Panc1 (cell line): ENCODE data around the gene KDM2B. TPM values are rescaled to one million over a fixed set of nuclear protein-coding genes. Genes with fewer than 3 reads are reported as not detected.

ENCODE experiments used
- ATAC-seq: fragments of 200-7000 bp; cut with Tn5 transposase; 2 replicates; pipeline ENCODE4 v1.9.1; 2020; ENCODE audit warnings: mild to moderate bottlenecking, moderate library complexity
- BruUV-seq: library from RNA; stranded (reverse); fragments of 400-500 nt; replicated peaks from 2 replicates; lab custom pipeline; 2021; lab: Mats Ljungman, UMichigan
- CTCF ChIA-PET: fragments of 300-600 bp; sonication (Branson Sonifier 250); formaldehyde crosslinking; loops from one replicate; lab custom pipeline; 2022; ENCODE audit warnings: antibody characterized with exemption; lab: Charles Lee
- POLR2A ChIA-PET: fragments of 300-600 bp; sonication (Branson Sonifier 250); formaldehyde crosslinking; loops from one replicate; lab custom pipeline; 2022; ENCODE audit warnings: antibody characterized with exemption; lab: Charles Lee
- DNase-seq: peaks from one replicate; pipeline ENCODE4 v3.0.0-alpha.2; 2010; ENCODE audit warnings: low read depth, low spot score
- H3K27ac ChIP-seq: 2 replicates; pipeline ENCODE4 v1.5.1; 2011; ENCODE audit warnings: mild to moderate bottlenecking, low read length, inconsistent platforms
- H3K27me3 ChIP-seq: fragments of 200-500 bp; sonication (Bioruptor generic); 2 replicates; pipeline ENCODE4 v1.6.0; 2014; ENCODE audit warnings: low read length, inconsistent platforms; ENCODE audit not compliant: control insufficient read depth, insufficient read depth
- H3K36me3 ChIP-seq: fragments of 200-500 bp; sonication (Bioruptor generic); 2 replicates; pipeline ENCODE4 v1.5.1; 2014; ENCODE audit warnings: inconsistent platforms, mild to moderate bottlenecking, low read length, moderate library complexity; ENCODE audit not compliant: control insufficient read depth, insufficient read depth
- H3K4me1 ChIP-seq: 2 replicates; pipeline ENCODE4 v1.5.1; 2011; ENCODE audit warnings: inconsistent platforms, mild to moderate bottlenecking, low read length, moderate library complexity; ENCODE audit not compliant: control insufficient read depth, insufficient read depth
- H3K4me3 ChIP-seq, 2 experiments: 2 replicates each; pipeline ENCODE4 v1.5.1; 2011 to 2012; ENCODE audit warnings: low read depth in 2 of 2, low read length in 2 of 2, mild to moderate bottlenecking in 2 of 2, inconsistent platforms in 1 of 2, moderate library complexity in 1 of 2
- H3K9me3 ChIP-seq: fragments of 200-500 bp; sonication (Bioruptor generic); 2 replicates; pipeline ENCODE4 v1.5.1; 2014; ENCODE audit warnings: low read depth, mild to moderate bottlenecking, inconsistent platforms, low read length, moderate library complexity; ENCODE audit not compliant: control insufficient read depth, insufficient read depth
- POLR2AphosphoS5 ChIP-seq: IDR thresholded peaks from 2 replicates; pipeline ENCODE4 v1.6.1; 2012; ENCODE audit warnings: mild to moderate bottlenecking, low read depth, low read length, moderate library complexity
- REST ChIP-seq, 2 experiments: IDR thresholded peaks; 2 replicates each; pipeline ENCODE4 v1.6.1; 2011 to 2012; ENCODE audit warnings: low read depth in 2 of 2, control low read depth in 1 of 2, low read length in 1 of 2, mild to moderate bottlenecking in 1 of 2, moderate library complexity in 1 of 2; ENCODE audit not compliant: insufficient read depth in 1 of 2
- SIN3A ChIP-seq: IDR thresholded peaks from 2 replicates; pipeline ENCODE4 v1.6.1; 2012; ENCODE audit warnings: low read depth, mild to moderate bottlenecking, low read length, moderate library complexity, borderline replicate concordance; ENCODE audit not compliant: insufficient read depth
- TCF7L2 ChIP-seq: IDR thresholded peaks from 2 replicates; pipeline ENCODE4 v1.6.1; 2011; ENCODE audit warnings: mild to moderate bottlenecking, low read depth, low read length, inconsistent platforms
- in situ Hi-C: cut with HindIII; loops from 2 replicates; pipeline ENCODE4 v1.10.0; 2016; ENCODE audit warnings: low sequenced_read_pairs, low pct_unique_long_range_greater_than_20kb
- intact Hi-C: fragments of 100-400 bp; cut with micrococcal nuclease; formaldehyde crosslinking; loops from one replicate; pipeline ENCODE4 v1.10.0; 2022; ENCODE audit not compliant: unreplicated experiment
- microRNA-seq: library from miRNA; unstranded; fragments of <30 nt; microRNA quantifications from one replicate; pipeline ENCODE4 v1.1.0, GENCODE V29; 2020; ENCODE audit not compliant: unreplicated experiment
- total RNA-seq: library from RNA; stranded (reverse); gene quantifications from one replicate; pipeline ENCODE4 v1.2.1, GENCODE V29; 2021; ENCODE audit not compliant: unreplicated experiment

The KDM2B gene
- total RNA-seq, 1 experiment from 2014 or later = 27.5 TPM

- no peak for ATAC-seq
- BruUV-seq = no TSS peak
Measured at GRCh38 chr12:121379945-121380344, 200.9 kb downstream of the KDM2B start.

More at GRCh38 chr12:121379945-121380344, 200.9 kb downstream of the KDM2B start:
- no peaks in the 10 kb centered on the region for H3K4me1 ChIP-seq
- no peaks in the 10 kb centered on the region for H3K27me3 ChIP-seq
- intact Hi-C loops = no loop called here
- no peaks in the 10 kb centered on the region for H3K9me3 ChIP-seq
- TF ChIP-seq POLR2AphosphoS5 (no peak), TCF7L2 (no peak), REST (IDR thresholded peaks at IDR 0.05; ENCODE audit: insufficient read depth in 1 of 2, low read depth in 2 of 2, low read length in 1 of 2) (no peak), SIN3A (no peak)
- ChIA-PET POLR2A (no interaction called here), CTCF (no interaction called here)
- no peak overlapping the region for H3K4me3 ChIP-seq
- no peak overlapping the region for H3K27ac ChIP-seq
- in situ Hi-C loops = no loop called here
- no peak for DNase-seq
- H3K36me3 ChIP-seq = no peaks in the 10 kb centered on the region

Small RNA genes within 50 kb of the gene (microRNA-seq; reads per million reads assigned to microRNA genes)
- gene MIR7107 = not detected

Other genes starting within 250 kb of the KDM2B start
- gene ANAPC5, start 228.6 kb downstream of the KDM2B start, total RNA-seq = 101 TPM
- gene RNF34, start 180.9 kb downstream of the KDM2B start, total RNA-seq = 52.4 TPM
- gene ORAI1, start 45.5 kb upstream of the KDM2B start, total RNA-seq = 36.7 TPM
- gene MORN3, start 88.6 kb upstream of the KDM2B start, total RNA-seq = 0.72 TPM
- gene TMEM120B, start 131.7 kb upstream of the KDM2B start, total RNA-seq = 22.3 TPM
- gene RHOF, start 212.7 kb upstream of the KDM2B start, total RNA-seq = 71.8 TPM
- gene SETD1B, start 223.0 kb upstream of the KDM2B start, total RNA-seq = 31.2 TPM